Endothelial cell of umbilical vein (primary cell): ENCODE measurements around the gene CTIF. TPM values are rescaled to one million over a fixed set of nuclear protein-coding genes. Genes with fewer than 3 reads are reported as not detected.

Source experiments
- BruUV-seq: library from RNA; stranded (reverse); fragments of 400-500 nt; replicated peaks from 2 replicates; lab custom pipeline; 2021; lab: Mats Ljungman, UMichigan
- CTCF ChIA-PET: fragments of 300-600, 350-600 bp; sonication (Branson Sonifier 250); formaldehyde crosslinking; loops from one replicate; lab custom pipeline; 2021; ENCODE audit warnings: antibody characterized with exemption, inconsistent platforms; lab: Charles Lee
- POLR2A ChIA-PET: fragments of 300-600, 350-600 bp; sonication (Branson Sonifier 250); formaldehyde crosslinking; loops from one replicate; lab custom pipeline; 2021; ENCODE audit warnings: antibody characterized with exemption, inconsistent platforms; lab: Charles Lee
- DNase-seq: peaks from one replicate; pipeline ENCODE4 v3.0.0-alpha.2; 2011; ENCODE audit warnings: low read depth, low spot score
- FAIRE-seq: peaks from 2 replicates; lab custom pipeline; 2011; peaks lifted over from hg19 to GRCh38; lab: Jason Lieb, UNC
- H2AFZ ChIP-seq: 2 replicates; pipeline ENCODE4 v1.6.0; 2012; ENCODE audit warnings: low read depth, low read length, control low read depth, inconsistent platforms
- H3K27ac ChIP-seq: 2 replicates; pipeline ENCODE4 v1.5.1; 2011; ENCODE audit warnings: low read depth, mild to moderate bottlenecking, control low read depth, low read length, moderate library complexity; ENCODE audit not compliant: insufficient read depth
- H3K27me3 ChIP-seq, 2 experiments: 2 replicates each; pipeline versions ENCODE4 v1.6.0 to v1.6.1; 2011; ENCODE audit warnings: low read length in 2 of 2, mixed read lengths in 1 of 2; ENCODE audit not compliant: control insufficient read depth in 2 of 2, insufficient read depth in 2 of 2
- H3K36me3 ChIP-seq, 2 experiments: 2 replicates in 1 of 2; 3 replicates in 1 of 2; pipeline ENCODE4 v1.5.1; 2011; ENCODE audit warnings: low read length in 2 of 2, mild to moderate bottlenecking in 1 of 2, moderate library complexity in 1 of 2; ENCODE audit not compliant: control insufficient read depth in 2 of 2, insufficient read depth in 2 of 2; ENCODE audit errors: extremely low read depth in 1 of 2
- H3K4me1 ChIP-seq: 3 replicates; pipeline ENCODE4 v1.5.1; 2011; ENCODE audit warnings: mild to moderate bottlenecking, low read length; ENCODE audit not compliant: control insufficient read depth, insufficient read depth; ENCODE audit errors: extremely low read depth
- H3K4me2 ChIP-seq: 2 replicates; pipeline ENCODE4 v1.6.1; 2011; ENCODE audit warnings: low read length, control low read depth, mixed read lengths; ENCODE audit not compliant: insufficient read depth
- H3K4me3 ChIP-seq, 3 experiments: fragments of 200-600 bp in 1 of 3; sonication (generic), shearing (Covaris generic) in 1 of 3; replicated peaks in 1 of 3; 2 replicates each; pipeline ENCODE4 v1.5.1; 2011 to 2016; ENCODE audit warnings: control low read depth in 3 of 3, low read length in 3 of 3, mild to moderate bottlenecking in 2 of 3, inconsistent platforms in 1 of 3, low read depth in 1 of 3, moderate library complexity in 1 of 3; ENCODE audit not compliant: insufficient read depth in 1 of 3
- H3K79me2 ChIP-seq: 2 replicates; pipeline ENCODE4 v1.6.0; 2012; ENCODE audit warnings: low read length, inconsistent platforms; ENCODE audit not compliant: control insufficient read depth, insufficient read depth
- H3K9ac ChIP-seq: replicated peaks from 2 replicates; pipeline ENCODE3; 2011; ENCODE audit warnings: low read length, control low read depth; ENCODE audit not compliant: insufficient read depth; ENCODE audit errors: extremely low read depth
- H3K9me1 ChIP-seq: replicated peaks from 3 replicates; pipeline ENCODE4 v1.6.0; 2011; ENCODE audit warnings: mild to moderate bottlenecking, low read length; ENCODE audit not compliant: control insufficient read depth, insufficient read depth; ENCODE audit errors: extremely low read depth
- H3K9me3 ChIP-seq: replicated peaks from 2 replicates; pipeline ENCODE4 v1.5.1; 2012; ENCODE audit warnings: low read length, inconsistent platforms; ENCODE audit not compliant: control insufficient read depth, insufficient read depth
- H4K20me1 ChIP-seq: replicated peaks from 2 replicates; pipeline ENCODE3; 2011; ENCODE audit warnings: mild to moderate bottlenecking, low read length; ENCODE audit not compliant: control insufficient read depth, insufficient read depth; ENCODE audit errors: extremely low read depth
- CTCF ChIP-seq, 2 donors: IDR thresholded peaks; 1 replicate in 1 of 2; 2 replicates in 1 of 2; pipeline ENCODE4 v1.5.1; 2011; ENCODE audit warnings: low read length in 2 of 2, mild to moderate bottlenecking in 2 of 2, moderate library complexity in 2 of 2, control low read depth in 1 of 2, inconsistent platforms in 1 of 2, low read depth in 1 of 2; ENCODE audit not compliant: insufficient read depth in 1 of 2; ENCODE audit errors: extremely low read depth in 1 of 2
- EZH2 ChIP-seq: IDR thresholded peaks from 2 replicates; pipeline ENCODE4 v1.6.1; 2012; ENCODE audit warnings: borderline replicate concordance, low read depth, mild to moderate bottlenecking, moderate library complexity, low read length, inconsistent platforms; ENCODE audit not compliant: severe bottlenecking
- FOS ChIP-seq: IDR thresholded peaks from 2 replicates; pipeline ENCODE4 v1.6.1; 2011; ENCODE audit warnings: mild to moderate bottlenecking, low read length, moderate library complexity, borderline replicate concordance; ENCODE audit not compliant: insufficient read depth
- GATA2 ChIP-seq: IDR thresholded peaks from 2 replicates; pipeline ENCODE4 v1.7.0; 2011; ENCODE audit warnings: low read depth, mild to moderate bottlenecking, moderate library complexity, mixed read lengths, low read length; ENCODE audit not compliant: insufficient read length, insufficient read depth
- JUN ChIP-seq: IDR thresholded peaks from 2 replicates; pipeline ENCODE4 v1.6.1; 2011; ENCODE audit warnings: borderline replicate concordance, low read depth; ENCODE audit not compliant: insufficient read length, insufficient read depth
- MAX ChIP-seq: IDR thresholded peaks from 2 replicates; pipeline ENCODE4 v1.6.1; 2011; ENCODE audit not compliant: insufficient read depth, insufficient read length
- MYC ChIP-seq: IDR thresholded peaks from one replicate; pipeline ENCODE4 v1.6.1; 2011; ENCODE audit warnings: mild to moderate bottlenecking, low read depth, low read length
- POLR2A ChIP-seq: IDR thresholded peaks from 2 replicates; pipeline ENCODE4 v1.6.1; 2012; ENCODE audit warnings: low read depth, mild to moderate bottlenecking, control low read depth, low read length
- POLR2AphosphoS5 ChIP-seq: IDR thresholded peaks from 2 replicates; pipeline ENCODE4 v1.6.1; 2012; ENCODE audit warnings: low read depth, mild to moderate bottlenecking, control low read depth, low read length, moderate library complexity; ENCODE audit not compliant: insufficient read depth
- dilution Hi-C: fragments of 300-500 bp; cut with MboI; formaldehyde crosslinking; loops from one replicate; pipeline ENCODE4 v1.15.0; 2019; ENCODE audit warnings: low sequenced_read_pairs; ENCODE audit not compliant: extremely low pct_ligation_motif_present
- intact Hi-C: fragments of 100-400 bp; cut with micrococcal nuclease; formaldehyde crosslinking; loops from one replicate; pipeline ENCODE4 v1.10.0; 2022
- polyA plus RNA-seq, 4 experiments: library from polyadenylated mRNA; depleted of rRNA in 3 of 4; stranded (reverse) in 3 of 4; unstranded in 1 of 4; fragments of >200 nt; gene quantifications; 2 replicates each; pipeline versions ENCODE4 v1.2.1 to v1.2.3, GENCODE V29; 2011 to 2012; ENCODE audit warnings: missing spikeins in 1 of 4
- total RNA-seq: library from RNA; stranded (reverse); gene quantifications from 2 replicates; pipeline ENCODE4 v1.2.3, GENCODE V29; 2021

CTIF gene
- total and polyA plus RNA-seq, 2 donors (not counting 3 experiments of a cell fraction or from before 2014, with no cell fraction given): 20.9 to 57.7 TPM

- DNase-seq: no peak
- Histone ChIP-seq H3K27me3 (no peaks in the 10 kb centered on the region), H3K9me3 (no peaks in the 10 kb centered on the region), H3K79me2 (no peaks in the 10 kb centered on the region), H3K4me3 (no peak overlapping the region), H4K20me1 (no peaks in the 10 kb centered on the region), H3K9me1 (no peaks in the 10 kb centered on the region), H3K4me1 (peaks cover 5% of the 10 kb centered on the region), H3K36me3 (no peaks in the 10 kb centered on the region), H3K9ac (no peak overlapping the region), H3K4me2 (no peak overlapping the region), H2AFZ (no peak overlapping the region), H3K27ac (no peak overlapping the region)
- intact Hi-C loops (no loop called here), dilution Hi-C loops (no loop called here)
- BruUV-seq: no TSS peak
- CTCF ChIA-PET: no interaction called here
- POLR2A ChIA-PET: no interaction called here
- no peak for TF ChIP-seq GATA2
- TF ChIP-seq FOS: no peak
- no peak for TF ChIP-seq MYC
- TF ChIP-seq MAX: no peak
- no peak for TF ChIP-seq POLR2A
- TF ChIP-seq POLR2AphosphoS5: no peak
- no peak for TF ChIP-seq CTCF (IDR thresholded peaks at IDR 0.05; ENCODE audit: extremely low read depth in 1 of 2, insufficient read depth in 1 of 2, low read depth in 1 of 2, low read length in 2 of 2)
- no peak for TF ChIP-seq JUN
- no peak for TF ChIP-seq EZH2
- FAIRE-seq: no peak
These were observed 117.3 kb downstream of the CTIF start for GRCh38 chr18:48656176-48656575.
